Stromal cell of bone marrow (primary cell): ENCODE data around the gene GGN.
A peak's percentile ranks its signal among the peaks of the same experiment; 100 is the strongest.
"Not testable (repeated sequence)": the region's sequence is repeated elsewhere in the genome, so short reads cannot be mapped to it uniquely, and the experiment has no call there.

ENCODE experiments used
- DNase-seq: peaks from one replicate; pipeline ENCODE4 v3.0.0-alpha.2; 2012; ENCODE audit warnings: low read depth

The GGN gene

GRCh38 chr19:38411041-38411712 is 23.3 kb upstream of the GGN start:
- DNase-seq: no peak

- not testable (repeated sequence) for DNase-seq
These were observed 22.6 kb upstream of the GGN start for GRCh38 chr19:38410407-38410806.

DNA sequence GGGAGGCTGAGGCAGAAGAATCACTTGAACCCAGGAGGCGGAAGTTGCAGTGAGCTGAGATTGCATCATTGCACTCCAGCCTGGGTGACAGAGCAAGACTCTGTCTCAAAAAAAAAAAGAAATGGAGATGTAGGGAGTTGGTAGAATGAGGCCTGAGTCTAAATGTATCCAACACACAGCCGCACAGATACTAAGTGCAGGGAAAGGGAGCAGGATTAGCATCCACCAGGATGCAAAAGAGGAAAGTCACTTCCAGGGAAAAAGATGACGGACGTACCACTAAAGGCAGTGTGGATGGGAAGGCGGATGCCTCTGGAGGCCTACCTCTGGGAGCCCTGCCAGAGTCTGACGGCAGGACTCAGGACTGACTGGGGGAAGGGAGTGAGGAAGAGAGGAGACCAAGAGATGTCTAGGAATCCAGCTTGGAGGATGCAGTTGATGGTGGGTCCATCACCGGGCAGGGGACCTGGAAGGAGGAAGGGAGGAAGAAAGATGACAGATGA is 21.8 kb upstream of the GGN start:
- DNase-seq: peak; percentile 57

DNA sequence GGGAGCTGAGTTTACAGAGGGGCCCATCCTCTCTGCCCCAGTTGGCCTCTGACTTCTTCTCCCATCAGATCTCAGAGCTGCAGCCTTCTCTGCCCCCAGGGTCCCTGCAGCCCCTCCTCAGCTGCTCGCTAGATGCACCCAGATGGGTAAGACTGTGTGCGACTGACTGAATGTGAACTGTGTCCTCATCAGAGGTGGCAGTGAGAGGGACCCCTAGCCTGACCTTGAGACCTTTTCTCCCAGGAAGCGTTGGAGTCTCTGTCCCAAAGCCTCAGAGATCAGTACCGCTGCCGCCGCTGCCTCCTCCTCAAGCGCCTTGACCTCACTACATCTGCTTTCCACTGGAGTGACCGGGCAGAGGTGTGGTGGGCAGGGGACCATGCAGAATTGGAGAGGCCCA is 17.4 kb upstream of the GGN start:
- DNase-seq: no peak

DNA sequence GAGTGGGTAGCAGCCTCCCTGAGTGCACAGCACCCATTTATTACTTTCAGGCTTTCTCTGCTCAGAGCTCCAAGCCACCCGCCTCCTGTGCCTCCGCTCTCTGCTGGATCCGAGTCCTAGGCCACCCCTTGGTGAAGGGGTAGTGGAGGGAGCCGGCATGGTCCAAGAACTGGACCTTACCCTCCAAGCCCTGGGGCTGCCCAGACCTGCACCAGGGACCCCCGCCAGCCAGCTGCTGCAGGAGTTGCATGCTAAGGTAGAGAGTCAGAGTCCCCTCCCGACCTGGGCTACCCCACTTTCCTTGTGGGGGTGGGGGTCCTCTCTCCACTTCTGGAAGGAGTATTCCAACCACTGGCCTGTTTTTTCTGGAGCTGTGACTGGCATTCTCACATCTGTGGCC is 17.0 kb upstream of the GGN start:
- no peak for DNase-seq

GRCh38 chr19:38402967-38403674 is 15.3 kb upstream of the GGN start, which contains the start of gene FAM98C:
Gene FAM98C, plus strand, starts transcription at chr19:38403093. Its CDS starts 61 bp downstream, at chr19:38403154.
- peak; percentile 92 for DNase-seq

GRCh38 chr19:38402623-38402966 is 14.8 kb upstream of the GGN start:
- no peak for DNase-seq

DNA sequence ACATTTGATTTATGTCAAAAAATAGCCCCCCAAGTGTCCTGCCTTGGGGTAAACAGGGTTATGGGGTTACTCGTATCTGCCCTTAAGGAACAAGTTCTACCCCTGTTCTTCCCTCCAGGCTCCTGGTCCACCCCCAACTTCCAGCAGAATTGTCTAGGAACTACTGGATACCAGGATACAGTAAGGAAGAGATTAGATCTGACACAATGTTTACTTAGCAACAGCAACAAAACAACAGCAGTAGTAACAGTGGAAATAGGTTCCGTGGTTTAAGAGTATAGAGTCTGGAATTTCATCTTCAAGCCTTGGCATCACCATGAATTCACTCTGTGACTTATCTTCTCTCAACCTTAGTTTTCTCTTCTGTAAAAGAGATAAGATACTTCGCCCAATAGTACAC is 13.3 kb upstream of the GGN start:
- DNase-seq: no peak

- no peak for DNase-seq
These were observed 12.5 kb upstream of the GGN start for GRCh38 chr19:38400361-38400760.

- DNase-seq: no peak
These were observed 11.7 kb upstream of the GGN start for GRCh38 chr19:38399537-38399936.

DNA sequence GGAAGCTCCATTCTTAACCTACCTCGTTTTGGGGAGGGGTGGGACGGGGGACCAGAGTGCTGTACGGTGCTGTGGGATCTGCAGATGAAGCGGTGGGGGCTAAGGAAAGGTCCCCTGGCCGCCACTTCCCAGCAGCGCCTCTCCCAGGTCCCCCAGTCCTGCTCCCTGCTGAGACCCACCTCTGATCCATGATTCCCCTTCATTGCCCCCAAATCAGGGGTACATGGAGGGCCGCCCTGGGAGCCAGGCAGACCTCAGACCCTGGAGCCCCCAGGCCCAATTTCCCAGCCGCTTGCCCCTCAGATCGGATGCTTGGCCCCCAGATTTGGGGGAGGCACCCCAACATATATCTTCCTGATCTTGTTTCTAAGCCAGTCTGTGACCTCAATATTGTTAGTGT is 11.2 kb upstream of the GGN start:
- DNase-seq: no peak

GRCh38 chr19:38395381-38396114 is 7.7 kb upstream of the GGN start:
- DNase-seq: no peak

GRCh38 chr19:38394488-38394887 is 6.7 kb upstream of the GGN start:
- no peak for DNase-seq

DNA sequence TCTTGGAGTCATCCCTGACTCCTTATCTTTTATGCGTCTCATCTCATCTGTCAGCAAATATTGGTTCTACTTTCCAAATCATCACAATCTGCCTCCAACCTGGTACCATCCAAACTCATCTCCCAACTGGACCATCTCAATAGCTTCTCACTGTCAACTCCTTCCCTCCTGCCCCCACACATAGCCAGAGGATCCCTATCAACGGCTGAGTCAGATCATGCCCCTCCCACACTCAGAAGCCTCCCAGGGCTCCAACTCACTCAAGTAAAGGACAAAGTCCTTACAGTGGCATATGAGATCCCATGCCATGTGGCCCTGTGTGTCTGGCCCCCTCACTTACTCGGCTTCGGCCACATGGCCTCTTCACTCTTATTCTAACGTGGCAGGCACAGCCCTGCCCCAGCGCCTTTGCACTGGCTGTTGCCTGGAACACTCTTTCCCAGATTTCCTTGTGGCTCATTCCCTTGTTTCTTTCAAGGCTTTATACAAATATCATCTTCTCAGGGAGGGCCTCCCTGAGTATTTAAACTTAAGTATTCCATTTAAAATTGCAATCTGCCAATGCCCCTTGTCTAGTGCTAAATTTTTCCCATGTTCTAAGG is 5.0 kb upstream of the GGN start:
- DNase-seq: no peak

GRCh38 chr19:38391911-38392464 is 4.2 kb upstream of the GGN start:
- no peak for DNase-seq

- DNase-seq: no peak
These were observed 2.4 kb upstream of the GGN start for GRCh38 chr19:38389957-38390924.

- peak; percentile 85 for DNase-seq
These were observed 1.5 kb upstream of the GGN start for GRCh38 chr19:38389101-38389925.

GRCh38 chr19:38388349-38389100 is 691 bp upstream of the GGN start, which contains the start of gene SPRED3:
Gene SPRED3, plus strand, starts transcription at chr19:38388697. Its CDS starts 1,606 bp downstream, at chr19:38390303.
- DNase-seq: no peak

DNA sequence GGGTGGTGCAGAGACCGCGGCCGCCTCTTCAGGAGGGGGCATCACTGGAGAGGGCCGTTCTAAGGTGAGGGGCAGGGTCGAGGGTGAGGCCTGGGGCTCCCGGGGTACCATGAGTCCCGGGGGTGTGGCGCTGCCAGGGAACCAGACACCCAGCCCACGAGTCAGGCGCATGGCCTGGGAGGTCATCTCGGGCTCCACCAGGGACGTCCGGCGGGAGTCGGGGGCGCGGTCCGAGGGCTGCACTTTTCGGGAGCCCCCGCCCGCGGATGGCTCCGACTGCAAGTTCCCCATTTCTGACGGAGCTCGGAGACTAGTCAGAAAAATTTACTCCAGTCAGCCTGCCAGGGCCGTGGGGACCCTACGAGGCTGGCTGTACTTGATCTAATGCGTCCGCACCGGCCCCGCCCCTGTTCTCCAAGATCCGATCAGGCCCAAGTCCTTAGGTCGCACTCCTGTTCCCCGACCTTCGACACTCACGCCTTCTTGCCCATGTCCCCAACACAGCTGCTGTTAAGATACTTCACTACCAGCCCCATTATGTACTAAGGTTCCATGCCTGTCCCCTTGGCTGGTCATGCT is 774 bp downstream of the GGN start:
- DNase-seq: no peak
